SJSA1 (cell line): ENCODE measurements around the gene ERI2. TPM values are rescaled to one million over a fixed set of nuclear protein-coding genes. Genes with fewer than 3 reads are reported as not detected.
"Not testable (repeated sequence)": the region's sequence is repeated elsewhere in the genome, so short reads cannot be mapped to it uniquely, and the experiment has no call there.

ENCODE experiments used
- DNase-seq, 2 experiments: peaks; one replicate each; pipeline ENCODE4 v3.0.0-alpha.2; 2015 to 2020; ENCODE audit warnings: low spot score in 2 of 2, low read depth in 1 of 2
- H3K27ac ChIP-seq: fragments of 250-450 bp; sonication (Bioruptor Pico); 2 replicates; pipeline ENCODE4 v1.5.1; 2020; ENCODE audit warnings: mild to moderate bottlenecking, moderate library complexity
- H3K27me3 ChIP-seq: fragments of 250-450 bp; sonication (Bioruptor Pico); replicated peaks from 2 replicates; pipeline ENCODE4 v1.5.1; 2020; ENCODE audit warnings: mild to moderate bottlenecking, moderate library complexity
- H3K36me3 ChIP-seq: fragments of 250-450 bp; sonication (Bioruptor Pico); 2 replicates; pipeline ENCODE4 v1.5.1; 2020; ENCODE audit warnings: mild to moderate bottlenecking
- H3K4me1 ChIP-seq: fragments of 250-450 bp; sonication (Bioruptor Pico); replicated peaks from 2 replicates; pipeline ENCODE4 v1.6.1; 2021; ENCODE audit warnings: mild to moderate bottlenecking
- H3K4me3 ChIP-seq: fragments of 250-450 bp; sonication (Bioruptor Pico); 2 replicates; pipeline ENCODE4 v1.5.1; 2020; ENCODE audit warnings: mild to moderate bottlenecking
- H3K9me3 ChIP-seq: fragments of 250-450 bp; sonication (Bioruptor Pico); replicated peaks from 2 replicates; pipeline ENCODE4 v1.5.1; 2020; ENCODE audit warnings: mild to moderate bottlenecking
- total RNA-seq: library from RNA; depleted of rRNA; stranded (reverse); fragments of >200 nt; shearing (Covaris generic); gene quantifications from 2 replicates; pipeline ENCODE4 v1.2.3, GENCODE V29; 2014

The ERI2 gene
- total RNA-seq, 1 experiment from 2014 or later: 40.0 TPM

GRCh38 chr16:20839504-20839903 is 33.2 kb upstream of the ERI2 start:
- Histone ChIP-seq H3K27ac (no peak overlapping the region), H3K36me3 (peaks cover 82% of the 10 kb centered on the region), H3K4me1 (no peaks in the 10 kb centered on the region), H3K4me3 (no peak overlapping the region), H3K9me3 (no peaks in the 10 kb centered on the region), H3K27me3 (no peaks in the 10 kb centered on the region; the same call in 1 of the 2 replicates)
- no peak for DNase-seq

DNA sequence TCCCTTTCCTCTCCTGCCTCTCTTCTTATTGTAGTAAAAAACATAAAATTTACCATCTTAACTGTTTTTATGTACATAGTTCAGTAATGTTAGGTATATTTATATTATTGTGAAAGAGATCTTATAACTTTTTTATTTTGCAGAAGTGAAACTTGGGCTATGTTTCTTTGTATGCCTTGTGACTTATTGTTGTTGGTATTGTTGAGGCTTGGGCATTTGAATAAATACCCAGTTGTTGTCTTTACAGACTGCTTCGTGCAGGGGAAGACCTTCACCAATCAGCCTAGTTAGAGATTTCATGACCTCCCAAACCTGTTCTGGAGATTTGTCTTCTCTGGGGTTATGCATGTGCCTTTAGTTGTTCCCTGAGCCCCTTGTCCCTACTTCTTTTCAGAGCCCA is 32.0 kb upstream of the ERI2 start:
- Histone ChIP-seq H3K4me3 (no peak overlapping the region), H3K4me1 (no peaks in the 10 kb centered on the region), H3K36me3 (peaks cover 81% of the 10 kb centered on the region), H3K27ac (no peak overlapping the region), H3K27me3 (no peaks in the 10 kb centered on the region; the same call in 1 of the 2 replicates), H3K9me3 (no peaks in the 10 kb centered on the region)
- DNase-seq: no peak

GRCh38 chr16:20833086-20833485 is 26.8 kb upstream of the ERI2 start:
- Histone ChIP-seq H3K9me3 (no peaks in the 10 kb centered on the region), H3K27ac (no peak overlapping the region), H3K4me3 (no peak overlapping the region), H3K36me3 (peaks cover 82% of the 10 kb centered on the region), H3K27me3 (no peaks in the 10 kb centered on the region; the same call in 1 of the 2 replicates), H3K4me1 (no peaks in the 10 kb centered on the region)
- DNase-seq: no peak

GRCh38 chr16:20830372-20830771 is 24.1 kb upstream of the ERI2 start:
- DNase-seq: no peak
- no peaks in the 10 kb centered on the region for H3K9me3 ChIP-seq
- H3K4me1 ChIP-seq: no peaks in the 10 kb centered on the region
- peaks cover 81% of the 10 kb centered on the region for H3K36me3 ChIP-seq
- H3K27me3 ChIP-seq: no peaks in the 10 kb centered on the region
- H3K27ac ChIP-seq: no peak overlapping the region
- H3K4me3 ChIP-seq: no peak overlapping the region

DNA sequence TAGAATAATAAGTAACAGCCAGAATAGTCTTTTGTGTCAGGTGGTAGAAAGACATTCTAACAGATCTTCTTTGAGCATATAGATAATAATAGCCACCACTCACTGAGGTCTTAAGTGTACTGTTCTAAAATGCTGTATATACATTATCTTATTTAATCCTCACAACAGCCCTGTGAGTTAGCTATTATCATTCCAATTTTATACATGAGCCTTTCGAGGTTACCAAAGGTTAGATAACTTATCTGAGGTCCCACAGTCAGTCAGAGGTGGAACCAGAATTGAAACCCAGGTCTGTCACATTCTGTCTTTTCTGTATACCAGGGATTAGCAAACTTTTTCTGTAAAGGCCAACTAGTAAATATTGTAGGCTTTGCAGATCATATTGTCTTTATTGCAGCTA is 23.3 kb upstream of the ERI2 start:
- no peaks in the 10 kb centered on the region for H3K4me1 ChIP-seq
- no peak overlapping the region for H3K4me3 ChIP-seq
- H3K36me3 ChIP-seq: peaks cover 80% of the 10 kb centered on the region
- no peaks in the 10 kb centered on the region for H3K9me3 ChIP-seq
- no peaks in the 10 kb centered on the region for H3K27me3 ChIP-seq
- no peak for DNase-seq
- H3K27ac ChIP-seq: no peak overlapping the region

- H3K4me3 ChIP-seq: no peak overlapping the region
- peaks cover 84% of the 10 kb centered on the region for H3K36me3 ChIP-seq
- DNase-seq: no peak
These were observed 19.8 kb upstream of the ERI2 start for GRCh38 chr16:20826039-20826566.

GRCh38 chr16:20822521-20823325 is 16.5 kb upstream of the ERI2 start:
- Histone ChIP-seq H3K27me3 (no peaks in the 10 kb centered on the region), H3K4me3 (no peak overlapping the region), H3K9me3 (no peaks in the 10 kb centered on the region), H3K4me1 (no peaks in the 10 kb centered on the region), H3K36me3 (peaks cover 84% of the 10 kb centered on the region), H3K27ac (no peak overlapping the region)
- no peak for DNase-seq

More at GRCh38 chr16:20826039-20826566, 19.8 kb upstream of the ERI2 start:
- H3K4me1 ChIP-seq: no peaks in the 10 kb centered on the region
- H3K27me3 ChIP-seq: no peaks in the 10 kb centered on the region
- H3K9me3 ChIP-seq: no peaks in the 10 kb centered on the region
- no peak overlapping the region for H3K27ac ChIP-seq

GRCh38 chr16:20821682-20822081 is 15.4 kb upstream of the ERI2 start:
- Histone ChIP-seq H3K4me1 (no peaks in the 10 kb centered on the region), H3K27ac (no peak overlapping the region), H3K9me3 (no peaks in the 10 kb centered on the region), H3K36me3 (peaks cover 86% of the 10 kb centered on the region), H3K4me3 (no peak overlapping the region), H3K27me3 (no peaks in the 10 kb centered on the region)
- no peak for DNase-seq

DNA sequence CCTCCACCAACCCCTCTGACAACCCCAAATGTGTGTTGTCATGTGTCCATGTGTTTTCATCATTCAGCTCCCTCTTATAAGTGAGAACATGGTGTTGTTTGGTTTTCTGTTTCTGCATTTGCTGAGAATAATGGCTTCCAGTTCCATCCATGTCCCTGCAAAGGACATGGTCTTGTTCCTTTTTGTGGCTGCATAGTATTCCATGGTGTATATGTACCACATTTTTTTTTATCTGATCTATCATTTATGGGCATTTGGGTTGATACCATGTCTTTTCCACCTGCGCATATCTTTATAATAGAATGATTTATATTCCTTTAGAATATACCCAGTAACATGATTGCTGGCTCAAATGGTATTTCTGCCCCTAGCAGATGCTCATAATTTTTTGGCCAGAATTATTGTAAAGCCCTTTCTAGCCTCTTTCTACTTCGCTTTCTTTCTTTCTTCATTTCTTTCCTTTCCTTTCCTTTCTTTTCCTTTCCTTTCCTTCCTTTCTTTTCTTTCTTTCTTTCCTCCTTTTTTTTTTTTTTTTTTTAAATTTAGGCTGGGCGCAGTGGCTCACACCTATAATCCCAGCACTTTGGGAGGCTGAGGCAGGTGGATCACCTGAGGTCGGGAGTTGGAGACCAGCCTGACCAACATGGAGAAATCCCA is 12.8 kb upstream of the ERI2 start:
- Histone ChIP-seq H3K27ac (no peak overlapping the region), H3K9me3 (no peaks in the 10 kb centered on the region), H3K27me3 (no peaks in the 10 kb centered on the region), H3K4me3 (no peak overlapping the region), H3K36me3 (peaks cover 88% of the 10 kb centered on the region), H3K4me1 (no peaks in the 10 kb centered on the region)
- no peak for DNase-seq

- Histone ChIP-seq H3K4me1 (no peaks in the 10 kb centered on the region), H3K27me3 (no peaks in the 10 kb centered on the region), H3K9me3 (no peaks in the 10 kb centered on the region), H3K27ac (no peak overlapping the region), H3K36me3 (peaks cover 63% of the 10 kb centered on the region), H3K4me3 (no peak overlapping the region)
- DNase-seq: no peak
These were observed 8.5 kb upstream of the ERI2 start for GRCh38 chr16:20814784-20815183.

DNA sequence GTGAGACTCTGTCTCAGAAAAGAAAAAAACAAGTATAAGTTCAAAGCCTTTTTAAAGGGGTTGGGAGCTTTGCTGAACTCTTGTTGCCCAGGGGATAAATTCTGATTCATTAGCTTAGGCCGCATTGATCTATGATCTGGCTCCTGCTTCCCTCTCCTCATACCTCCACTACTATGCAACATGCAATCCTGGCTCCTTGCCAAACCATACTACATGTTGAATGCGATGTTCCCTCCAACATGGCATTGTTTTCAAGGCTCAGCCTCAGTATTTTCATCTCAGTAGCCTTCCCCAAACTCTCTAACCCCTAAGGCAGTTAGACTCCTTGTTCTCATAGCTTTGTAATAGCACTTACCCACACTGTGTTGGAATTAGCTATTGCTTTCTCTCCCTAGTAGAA is 6.2 kb upstream of the ERI2 start:
- Histone ChIP-seq H3K4me3 (no peak overlapping the region), H3K36me3 (peaks cover 46% of the 10 kb centered on the region), H3K9me3 (no peaks in the 10 kb centered on the region), H3K27ac (no peak overlapping the region), H3K27me3 (no peaks in the 10 kb centered on the region), H3K4me1 (0 out of 2 replicates have a peak, but pooled peaks cover 3% of the 10 kb centered on the region)
- no peak for DNase-seq

DNA sequence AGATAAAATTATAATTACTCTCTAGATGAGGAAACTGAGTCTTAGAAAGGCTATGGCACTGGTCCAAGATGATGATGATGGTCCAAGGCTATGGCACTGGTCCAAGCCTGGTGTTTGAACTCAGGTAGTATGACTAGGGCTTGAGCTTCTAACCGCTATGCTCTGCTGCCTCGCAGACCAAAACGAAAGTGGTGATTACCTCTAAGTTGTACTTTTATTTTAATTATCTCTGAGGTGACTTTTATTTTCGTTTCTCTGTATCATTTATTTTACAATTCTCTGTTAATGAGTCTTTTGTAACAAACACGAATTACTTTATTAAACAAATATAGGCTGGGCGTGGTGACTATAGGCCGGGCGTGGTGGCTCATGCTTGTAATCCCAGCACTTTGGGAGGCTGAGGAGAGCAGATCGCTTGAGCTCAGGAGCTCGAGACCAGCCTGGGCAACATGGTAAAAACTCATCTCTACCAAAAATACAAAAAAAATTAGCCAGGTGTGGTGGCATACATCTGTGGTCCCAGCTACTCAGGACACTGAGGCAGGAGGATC is 5.7 kb upstream of the ERI2 start:
- Histone ChIP-seq H3K27ac (no peak overlapping the region), H3K36me3 (peaks cover 43% of the 10 kb centered on the region), H3K4me3 (no peak overlapping the region), H3K4me1 (0 out of 2 replicates have a peak, but pooled peaks cover 3% of the 10 kb centered on the region), H3K9me3 (no peaks in the 10 kb centered on the region), H3K27me3 (no peaks in the 10 kb centered on the region)
- DNase-seq: no peak

DNA sequence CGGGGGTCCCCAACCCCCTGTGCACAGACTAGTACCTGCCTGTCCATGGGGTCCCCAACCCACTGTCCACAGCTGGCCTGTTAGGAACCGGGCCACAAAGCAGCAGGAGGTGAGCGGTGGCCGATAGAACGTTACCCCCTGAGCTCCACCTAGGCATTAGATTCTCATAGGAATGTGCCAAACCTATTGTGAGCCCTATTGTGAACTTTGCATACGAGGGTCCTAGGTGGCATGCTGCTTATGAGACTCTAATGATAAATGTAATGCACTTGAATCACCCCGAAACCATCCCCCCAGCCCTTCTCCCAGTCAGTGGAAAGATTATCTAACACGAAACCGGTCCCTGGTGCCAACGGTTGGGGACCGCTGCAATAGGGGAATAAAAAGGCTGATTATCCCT is 1.6 kb upstream of the ERI2 start:
- Histone ChIP-seq H3K4me3 (no peak overlapping the region), H3K27me3 (no peaks in the 10 kb centered on the region), H3K4me1 (0 out of 2 replicates have a peak, but pooled peaks cover 3% of the 10 kb centered on the region), H3K36me3 (peaks cover 15% of the 10 kb centered on the region), H3K27ac (no peak overlapping the region), H3K9me3 (no peaks in the 10 kb centered on the region)
- DNase-seq: no peak

GRCh38 chr16:20805684-20806167 is 546 bp downstream of the ERI2 start:
- Histone ChIP-seq H3K4me3 (peak overlapping the region; percentile 82), H3K36me3 (peaks cover 21% of the 10 kb centered on the region), H3K27ac (peak overlapping the region; percentile 92)
- not testable (repeated sequence) for H3K4me1 ChIP-seq, H3K9me3 ChIP-seq, H3K27me3 ChIP-seq, DNase-seq
